SIG-M5 treated with dmso at 0.1 percent for 504 hours (cell line): ENCODE results near the gene PRKAG2.

Experiments
- DNase-seq: peaks from one replicate; lab custom pipeline; 2025; ENCODE audit not compliant: unreplicated experiment; lab: John Stamatoyannopoulos, UW

Gene PRKAG2

DNA sequence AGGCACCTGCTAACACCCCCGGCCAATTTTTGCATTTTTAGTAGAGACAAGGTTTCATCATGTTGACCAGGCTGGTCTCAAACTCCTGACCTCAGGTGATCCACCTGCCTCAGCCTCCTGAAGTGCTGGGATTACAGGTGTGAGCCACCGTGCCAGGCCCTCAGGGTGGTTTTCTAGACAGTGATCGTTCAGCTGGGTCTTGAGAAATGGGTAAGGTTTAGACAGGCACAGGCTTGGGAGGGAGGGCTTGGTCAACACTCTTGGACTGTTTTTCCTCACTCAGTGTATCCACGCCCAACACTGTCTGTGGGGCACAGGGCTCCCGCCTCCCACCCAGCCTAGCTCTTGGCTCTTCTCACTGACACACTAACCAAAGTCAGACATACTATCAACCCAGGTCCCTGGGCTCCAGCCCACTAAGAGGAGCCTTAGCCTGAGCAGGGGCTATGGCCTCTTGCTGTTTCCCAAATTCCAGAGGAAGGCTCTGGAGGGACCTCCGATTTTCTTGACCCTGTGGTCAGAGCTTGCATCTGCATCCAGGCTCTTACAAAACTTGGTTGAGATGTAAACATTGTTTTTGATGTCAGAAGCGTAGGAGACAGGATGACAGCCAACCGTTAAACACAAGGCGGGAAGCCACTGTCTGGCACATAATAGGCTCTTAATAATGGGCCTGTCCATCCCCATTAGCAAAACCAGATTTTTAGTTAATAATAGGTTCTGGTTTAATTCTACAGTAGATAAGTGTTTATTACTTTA lies 143.9 kb downstream of the PRKAG2 start:
- DNase-seq, result no peak

DNA sequence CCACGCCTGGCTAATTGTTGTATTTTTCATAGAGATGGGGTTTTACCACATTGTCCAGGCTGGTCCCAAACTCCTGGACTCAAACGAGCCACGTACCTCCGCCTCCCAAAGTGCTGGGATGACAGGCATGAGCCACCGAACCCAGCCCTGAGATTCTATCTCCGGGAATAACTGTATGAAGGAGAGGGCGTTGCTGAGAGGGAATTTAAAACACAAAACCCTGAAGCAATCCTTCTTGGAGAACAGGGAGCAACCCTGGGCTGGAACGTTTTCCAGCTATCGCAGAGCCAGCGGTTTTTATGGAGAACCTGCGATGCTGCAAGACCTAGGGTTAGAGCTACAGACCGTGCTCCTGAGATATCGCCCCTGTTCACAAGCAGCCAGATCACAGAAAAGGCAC lies 144.6 kb downstream of the PRKAG2 start:
- no peak for DNase-seq

DNA sequence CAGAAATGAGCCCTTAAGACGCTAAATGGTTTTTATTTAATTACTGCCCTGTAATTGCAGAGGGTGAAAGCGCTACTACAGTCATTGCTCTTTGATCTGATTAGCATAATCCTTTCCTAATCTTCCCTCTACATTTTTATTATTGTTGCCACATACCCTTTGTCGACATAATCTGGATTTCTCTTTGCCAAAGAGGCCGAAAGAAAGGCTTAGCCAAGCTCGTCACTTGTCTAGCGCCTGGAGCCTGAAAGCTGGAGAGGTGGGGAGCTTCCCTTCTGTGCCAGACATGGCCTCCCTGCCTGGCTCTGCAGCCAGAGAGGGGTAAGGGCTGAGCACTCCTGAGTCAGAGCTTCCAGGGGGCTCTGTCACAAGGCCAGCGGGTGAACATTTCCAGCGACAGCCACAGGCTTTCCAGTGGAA lies 145.9 kb downstream of the PRKAG2 start:
- DNase-seq, result no peak

DNA sequence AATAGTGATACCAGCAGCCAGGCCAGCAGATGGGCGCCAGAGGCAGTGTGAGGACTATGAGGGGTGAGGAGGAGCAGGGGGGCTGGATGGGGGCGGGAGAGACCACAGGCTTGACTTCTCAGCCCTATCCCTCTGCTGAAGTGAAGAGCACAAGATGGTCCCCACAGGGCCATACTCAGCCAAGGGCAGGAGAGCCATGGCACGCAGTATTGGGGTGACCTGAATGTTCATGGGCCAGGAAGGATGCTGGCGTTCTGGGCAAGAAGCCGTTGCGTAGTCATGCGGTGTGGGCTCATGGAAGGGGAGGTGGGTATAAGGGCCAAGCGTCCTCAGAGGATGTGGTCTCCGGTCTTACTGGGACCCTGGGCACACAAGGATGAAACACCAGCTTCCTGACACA lies 146.3 kb downstream of the PRKAG2 start:
- no peak for DNase-seq

DNA sequence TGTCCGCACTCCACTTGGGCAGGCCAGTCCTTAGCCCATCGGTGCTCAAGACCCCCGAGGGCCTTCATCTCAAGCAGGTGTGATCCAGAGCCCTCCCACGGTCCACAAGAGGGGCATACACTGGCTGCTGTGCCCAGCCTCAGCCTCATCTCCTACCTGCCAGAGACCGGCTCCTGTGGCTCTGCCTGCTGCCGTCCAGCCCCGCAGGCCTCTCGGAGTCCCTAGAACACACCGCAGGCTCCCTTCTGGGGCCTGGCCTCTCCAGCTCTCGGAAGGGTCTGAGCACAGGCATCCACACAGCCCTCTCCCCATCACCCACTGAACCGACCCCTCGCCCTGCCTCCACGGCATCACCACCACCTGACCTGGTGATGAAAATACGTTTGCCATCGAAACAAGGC lies 147.4 kb downstream of the PRKAG2 start:
- no peak for DNase-seq

DNA sequence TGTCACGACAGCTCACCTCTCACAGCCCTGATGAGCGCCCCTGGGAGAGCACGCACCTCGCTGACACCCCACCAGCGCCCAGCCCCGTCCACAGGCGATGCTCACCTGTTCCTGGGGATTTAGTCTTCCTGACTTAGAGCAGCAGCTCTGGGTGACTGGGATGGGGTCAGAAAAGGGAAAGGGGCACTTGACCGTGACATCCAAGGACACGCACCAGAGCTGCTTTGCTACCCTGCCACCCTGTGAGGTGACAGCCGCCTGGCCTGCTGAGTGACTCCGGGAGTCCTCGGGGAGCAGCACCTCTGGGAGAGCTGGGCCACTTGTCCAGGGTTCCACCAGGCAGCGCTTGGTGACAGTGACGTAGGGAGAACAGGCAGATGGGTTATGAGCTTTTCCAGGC lies 148.2 kb downstream of the PRKAG2 start:
- no peak for DNase-seq

DNA sequence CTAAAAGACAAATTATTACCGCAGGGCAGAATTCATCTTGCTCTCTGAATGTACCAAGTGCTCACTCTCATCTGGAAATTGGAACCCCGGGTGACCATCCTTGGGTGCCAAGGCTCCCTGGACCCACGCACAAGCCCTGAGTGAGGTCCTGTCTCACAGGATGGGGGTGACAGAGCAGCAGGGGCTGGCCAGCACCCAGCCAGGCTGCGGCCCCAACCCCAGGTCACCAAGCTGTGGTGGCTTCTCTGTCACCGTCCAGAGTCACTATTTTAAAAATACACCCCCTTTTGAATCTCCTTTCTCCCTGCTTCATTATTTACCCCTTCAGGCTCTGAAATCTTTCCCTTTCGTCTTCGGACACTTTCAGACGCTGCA lies 148.6 kb downstream of the PRKAG2 start:
- DNase-seq, result no peak

DNA sequence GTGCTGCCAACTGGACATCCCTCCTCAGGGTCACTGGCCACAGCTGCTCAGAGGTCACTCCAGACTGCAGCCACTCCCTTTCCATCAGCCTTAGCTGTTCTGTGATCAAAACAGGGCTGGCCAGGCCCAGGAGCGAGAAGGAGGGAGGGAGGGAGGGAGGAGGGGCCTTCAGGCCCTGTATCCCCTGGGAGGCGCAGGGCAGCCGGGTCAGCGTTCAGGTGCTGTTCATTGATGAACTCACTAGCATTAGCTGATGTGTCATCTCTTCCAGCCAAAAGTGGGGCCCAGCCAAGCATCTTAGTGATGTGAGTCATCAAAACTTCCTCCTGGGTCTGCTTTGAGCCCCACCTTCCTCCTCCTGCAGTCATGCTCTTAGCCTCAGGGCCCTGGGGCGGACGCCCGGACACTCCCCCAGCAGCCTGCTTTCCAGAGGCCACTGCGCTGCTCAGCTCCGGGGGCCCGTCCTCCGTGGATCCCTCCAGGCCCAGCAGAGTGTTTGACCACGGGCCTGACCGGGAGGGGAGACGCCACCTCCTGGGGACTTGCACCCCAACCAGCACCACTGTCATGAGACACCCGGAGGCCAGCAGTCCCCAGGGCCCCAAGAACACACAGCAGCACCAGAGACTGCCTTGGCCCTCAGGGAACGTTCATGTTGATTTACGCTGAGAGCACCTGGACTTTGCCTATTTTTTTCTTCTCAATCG lies 149.2 kb downstream of the PRKAG2 start:
- peak; percentile 83 for DNase-seq

DNA sequence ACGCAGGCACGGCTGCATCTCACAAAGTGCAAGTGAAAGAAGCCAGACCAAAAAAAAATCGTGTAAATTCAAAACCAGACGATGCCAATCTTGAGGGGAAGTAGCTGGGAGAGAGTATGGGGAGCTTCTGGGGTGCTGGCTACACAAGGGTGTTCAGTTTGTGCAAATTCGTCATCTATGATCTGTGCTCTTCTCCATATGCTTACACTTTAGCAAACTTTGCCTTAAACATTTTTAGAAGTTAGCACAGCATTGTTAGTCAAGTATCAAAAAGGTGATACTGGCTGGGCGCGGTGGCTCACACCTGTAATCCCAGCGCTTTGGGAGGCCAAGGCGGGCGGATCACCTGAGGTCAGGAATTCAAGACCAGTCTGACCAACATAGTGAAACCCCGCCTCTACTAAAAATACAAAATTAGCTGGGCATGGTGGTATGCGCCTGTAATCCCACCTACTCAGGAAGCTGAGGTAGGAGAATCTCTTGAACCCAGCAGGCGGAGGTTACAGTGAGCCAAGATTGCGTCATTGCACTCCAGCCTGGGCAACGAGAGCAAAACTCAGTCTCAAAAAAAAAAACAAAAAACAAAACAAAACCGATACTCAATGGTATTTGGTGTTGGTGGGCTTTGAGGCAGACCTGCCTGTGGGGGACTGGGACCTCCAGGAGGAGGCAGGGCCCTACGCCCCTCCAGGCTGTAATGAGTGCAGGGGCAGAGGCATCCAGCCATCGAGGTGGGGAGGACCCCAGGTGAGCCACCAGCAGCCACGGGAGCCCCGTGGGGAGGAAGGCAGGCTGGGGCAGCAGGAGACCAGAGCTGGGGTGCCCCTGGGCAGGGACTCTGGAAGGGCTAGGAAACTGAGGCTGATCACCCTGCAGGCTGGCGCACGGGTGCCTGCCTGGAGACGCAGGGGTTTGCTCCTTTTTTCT lies 150.0 kb downstream of the PRKAG2 start:
- no peak for DNase-seq

DNA sequence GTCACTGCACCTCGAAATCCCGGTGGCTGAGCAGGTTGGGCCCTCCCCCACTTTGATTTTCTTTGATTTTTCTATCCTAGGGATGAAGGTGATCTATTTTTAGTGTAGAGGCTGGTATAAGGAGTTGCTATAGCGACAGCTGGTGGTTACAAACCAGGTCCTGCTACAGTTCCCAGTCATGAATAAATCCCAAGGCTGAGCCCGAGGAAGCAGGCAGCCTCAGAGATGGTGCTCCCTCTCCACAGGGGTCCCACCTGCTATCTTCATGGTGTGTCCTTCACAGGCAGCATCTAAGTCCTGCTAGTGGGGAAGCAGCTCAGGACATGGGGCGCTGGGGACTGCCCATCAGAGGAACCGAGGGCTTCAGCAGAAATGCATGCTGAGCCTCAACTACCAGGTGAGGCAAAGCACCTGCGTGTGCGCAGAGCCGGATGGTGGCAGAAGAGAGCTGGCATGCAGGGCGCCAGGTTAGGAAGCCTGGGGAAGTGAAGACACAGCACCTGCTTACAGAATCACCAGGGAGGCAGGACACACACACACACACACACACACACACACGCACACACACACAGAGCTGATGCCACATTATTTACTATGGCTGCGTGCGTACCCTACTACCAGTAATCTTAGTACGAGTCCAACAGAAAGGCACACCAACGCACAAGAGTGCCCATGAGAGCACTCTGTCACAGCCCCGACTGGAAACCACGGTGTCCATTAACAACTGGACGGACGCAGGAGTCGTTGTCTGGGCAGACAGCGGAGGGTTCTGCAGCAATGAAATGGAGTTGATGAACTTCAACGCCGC lies 150.9 kb downstream of the PRKAG2 start:
- no peak for DNase-seq

DNA sequence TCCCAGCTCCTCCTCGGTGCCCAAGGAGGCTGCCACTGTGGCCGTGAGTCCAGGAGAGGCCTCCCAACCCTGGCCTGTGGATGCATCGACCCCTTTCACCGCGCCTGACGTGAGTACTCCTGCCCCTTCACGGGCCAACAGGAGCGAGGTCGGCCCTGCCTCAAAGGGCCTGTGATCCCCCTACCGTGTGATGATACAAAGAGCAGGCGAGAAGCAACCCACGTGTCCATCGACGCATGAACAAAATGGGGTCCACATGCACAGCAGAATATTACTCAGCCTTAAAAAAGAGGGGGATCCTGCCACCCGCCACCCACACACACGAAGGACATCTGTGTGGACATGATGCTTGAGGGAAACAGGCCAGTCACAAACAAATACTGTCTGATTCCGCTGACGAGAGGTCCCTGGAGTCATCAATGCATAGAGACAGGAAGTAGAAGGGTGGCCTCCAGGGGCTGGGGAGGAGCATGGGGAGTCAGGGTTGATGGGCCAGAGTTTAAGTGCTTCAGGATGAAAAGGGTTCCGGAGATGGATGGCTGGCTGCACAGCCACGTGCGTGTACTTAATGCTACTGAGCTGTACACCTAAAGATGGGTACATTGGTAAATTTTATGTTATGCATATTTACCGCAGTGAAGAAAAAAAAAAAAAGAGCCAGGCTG lies 151.9 kb downstream of the PRKAG2 start:
- DNase-seq, result no peak

DNA sequence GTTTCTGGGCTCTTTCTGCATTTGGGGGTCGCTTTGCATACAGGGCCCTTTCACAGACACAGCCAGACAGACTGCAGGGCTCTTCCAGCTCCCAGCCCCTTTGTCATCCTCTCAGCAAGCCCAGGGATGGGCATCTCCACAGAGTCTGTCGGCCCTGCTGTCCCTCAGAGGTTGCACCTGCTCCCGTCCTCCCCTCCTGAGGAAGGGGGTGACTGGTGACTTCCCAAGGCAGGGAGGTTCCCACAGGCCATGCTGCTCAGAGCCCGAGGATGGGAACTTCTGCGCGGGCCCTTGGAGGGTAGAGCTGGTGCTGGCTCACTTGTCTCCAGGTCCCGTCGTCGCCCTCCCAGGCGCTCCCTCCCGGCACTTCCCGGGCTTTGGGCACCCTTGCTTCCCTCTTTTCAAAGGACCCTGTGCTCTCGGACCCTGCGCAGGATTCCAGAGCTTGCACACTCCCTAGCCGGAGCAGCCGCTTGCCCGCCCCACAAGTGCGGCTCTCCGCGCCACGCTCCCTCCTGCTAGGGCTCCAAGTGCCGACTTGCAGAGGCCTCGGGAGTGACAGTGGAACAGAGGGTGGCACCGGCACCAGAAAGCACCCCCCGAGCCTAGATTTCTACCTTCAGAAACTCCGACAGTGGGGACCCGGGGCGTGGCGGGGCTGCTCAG lies 152.5 kb downstream of the PRKAG2 start:
- no peak for DNase-seq

DNA sequence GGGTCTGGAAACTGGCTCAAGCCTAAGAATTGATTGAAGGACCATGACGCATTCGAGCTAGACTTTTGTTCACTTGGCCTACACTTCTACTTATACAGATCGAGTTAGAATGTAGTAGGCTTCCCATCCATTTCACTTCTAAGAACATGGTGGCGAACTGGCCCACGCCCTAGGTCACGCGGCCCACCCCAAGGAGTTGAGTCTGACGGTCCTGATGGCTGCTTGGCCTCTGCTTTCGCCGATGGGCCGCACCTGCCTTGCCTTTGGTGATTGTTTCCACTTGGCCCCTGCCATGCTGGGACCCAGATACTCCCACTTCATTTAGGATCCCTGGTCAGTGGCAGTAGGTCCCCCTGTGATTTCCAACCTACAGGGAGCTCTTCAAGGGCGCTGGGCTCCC lies 153.6 kb downstream of the PRKAG2 start:
- no peak for DNase-seq

DNA sequence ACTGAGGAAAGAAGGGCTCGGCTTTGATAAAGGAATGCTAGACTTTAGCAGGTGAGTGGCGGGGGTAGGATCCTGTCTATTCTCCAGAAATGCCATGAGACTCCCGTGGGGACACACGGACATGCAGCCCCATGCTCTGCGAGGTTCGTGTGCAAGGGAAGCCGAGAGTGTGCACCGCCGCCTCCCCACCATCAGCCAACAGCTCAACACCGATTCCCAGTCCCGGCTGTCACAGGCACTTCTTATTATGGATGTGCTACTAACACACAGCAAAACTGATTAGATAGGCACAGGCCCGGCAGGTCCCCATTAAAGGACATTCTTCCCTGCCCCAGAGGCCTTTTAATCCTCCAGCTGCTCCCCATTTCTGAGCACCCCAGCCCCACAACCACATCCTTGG lies 154.4 kb downstream of the PRKAG2 start:
- no peak for DNase-seq

DNA sequence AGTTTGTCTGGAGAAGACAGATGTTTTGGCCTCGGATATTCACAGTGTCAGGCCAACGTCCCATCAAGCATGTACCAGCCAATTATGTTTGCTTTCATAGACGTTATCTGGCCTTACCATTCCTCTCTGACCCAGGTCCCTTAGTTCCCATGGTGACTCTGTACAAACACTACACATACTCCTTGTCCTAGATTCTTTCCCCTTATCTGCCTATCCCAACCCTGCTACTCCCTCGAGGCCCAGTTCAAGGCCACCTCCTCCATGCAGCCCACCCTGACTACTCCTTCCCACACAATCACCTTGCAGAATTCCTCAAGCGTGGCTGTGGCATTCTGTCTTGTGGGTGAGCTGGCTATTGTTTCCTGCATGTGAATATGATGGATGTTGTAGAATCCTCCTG lies 155.2 kb downstream of the PRKAG2 start:
- DNase-seq, result no peak

DNA sequence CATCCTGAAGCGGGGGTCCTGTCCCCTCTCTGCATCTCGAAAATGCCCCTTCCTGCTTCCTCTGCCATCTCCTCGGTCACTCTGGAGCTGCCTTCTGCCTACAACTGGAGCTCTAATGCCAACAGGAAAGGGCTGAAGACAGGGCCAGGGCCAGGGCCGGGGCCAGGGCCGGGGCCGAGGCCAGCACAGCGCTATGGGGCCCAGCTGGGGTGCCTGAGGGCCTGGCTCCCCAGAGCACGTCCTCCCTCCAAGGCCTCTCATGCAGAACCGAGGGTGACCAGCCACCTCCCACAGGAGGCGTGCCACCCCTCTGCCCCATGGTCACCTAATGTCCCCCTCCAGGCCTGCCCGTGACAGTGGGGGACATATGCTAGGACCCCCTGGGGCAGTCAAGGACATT lies 155.7 kb downstream of the PRKAG2 start:
- DNase-seq, result no peak

DNA sequence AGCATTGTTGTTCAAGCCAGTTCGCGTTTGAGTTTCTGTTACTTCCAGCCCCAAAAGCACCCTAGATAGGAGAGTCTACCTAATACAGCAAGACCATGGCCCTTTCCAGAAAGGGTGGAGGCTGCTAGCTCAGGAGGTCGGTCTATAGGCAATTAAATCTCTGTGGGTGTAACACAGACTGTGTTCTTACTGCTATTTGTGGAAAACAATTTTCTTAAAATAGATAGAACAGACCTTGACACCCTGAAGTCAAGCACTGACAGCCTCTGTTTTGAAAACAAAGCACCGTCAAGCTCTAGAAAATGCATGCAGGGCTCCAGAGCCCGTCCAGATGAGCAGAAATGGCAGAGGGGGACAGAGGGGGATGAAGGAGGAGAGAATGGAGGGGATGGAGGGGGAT lies 156.6 kb downstream of the PRKAG2 start:
- DNase-seq, result no peak

DNA sequence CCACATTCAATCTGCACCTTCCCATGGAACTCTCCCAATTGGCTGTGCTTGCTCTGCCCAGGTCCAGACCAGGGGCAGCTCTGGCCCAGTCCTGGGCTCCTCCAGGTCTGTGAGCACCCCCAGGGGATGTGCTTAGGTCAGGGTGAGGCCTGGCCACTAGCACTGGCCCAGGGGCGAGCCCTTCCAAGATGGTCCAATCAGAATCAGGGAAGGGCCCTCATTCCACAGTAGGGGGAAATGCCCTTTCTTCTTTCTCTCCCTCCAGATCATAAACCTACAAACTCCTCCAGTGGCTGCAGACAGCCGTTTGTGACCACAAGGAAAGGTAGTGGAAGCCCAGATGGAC lies 157.0 kb downstream of the PRKAG2 start:
- no peak for DNase-seq

DNA sequence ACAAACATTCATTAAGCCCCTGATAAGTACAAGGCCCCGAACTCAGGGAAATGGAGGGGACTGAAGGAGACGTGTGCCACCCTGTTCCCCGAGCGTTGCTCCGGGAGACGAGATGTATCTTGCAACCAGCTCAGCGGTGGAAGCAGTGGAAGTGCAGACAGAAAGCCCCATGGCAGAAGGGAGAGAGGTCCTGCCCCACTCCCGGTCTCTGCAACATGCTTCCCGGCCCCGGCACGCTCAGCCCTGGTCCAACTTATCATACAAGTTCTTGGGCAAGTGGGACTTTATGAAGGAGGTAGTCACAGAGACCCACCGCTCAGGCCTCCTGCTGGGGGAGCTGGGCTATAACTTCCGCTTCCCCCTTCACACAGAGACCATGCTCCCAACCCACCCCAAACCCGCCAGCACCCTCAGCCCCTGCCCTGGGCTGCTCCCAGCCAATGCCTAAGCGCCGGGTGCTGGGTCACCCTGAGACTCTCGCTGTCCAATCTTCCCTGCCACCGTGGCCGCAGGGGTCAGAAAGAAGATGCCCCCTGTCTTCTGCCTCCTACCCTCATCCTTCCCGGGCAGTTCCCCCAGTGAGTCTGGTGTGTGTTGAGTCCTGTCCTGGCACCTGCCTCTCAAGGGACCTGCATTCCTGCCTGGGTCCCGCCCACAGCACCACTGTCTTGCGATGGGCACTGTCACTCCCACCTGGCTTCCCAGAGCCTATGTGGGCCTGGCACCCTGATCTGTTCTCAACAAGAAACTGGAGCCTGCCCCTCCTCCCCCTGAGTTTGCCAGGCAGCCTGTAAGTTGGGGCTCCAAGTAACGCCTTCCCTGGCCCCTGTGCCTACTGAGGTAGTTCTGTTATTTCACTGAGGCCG lies 157.7 kb downstream of the PRKAG2 start:
- no peak for DNase-seq
